A549 (cell line): ENCODE measurements around the gene WNT9A. TPM values are rescaled to one million over a fixed set of nuclear protein-coding genes. Genes with fewer than 3 reads are reported as not detected.

Experiments used
- ATAC-seq, 2 experiments: fragments of 200-7000 bp in 1 of 2; fragments of >200 bp in 1 of 2; cut with Nextera tagmentation in 1 of 2; cut with Tn5 transposase in 1 of 2; 3 replicates each; pipeline versions ENCODE4 v1.8.0 to v1.9.1; 2018 to 2020; ENCODE audit warnings: mild to moderate bottlenecking in 1 of 2, moderate library complexity in 1 of 2
- CTCF ChIA-PET: fragments of 300-600 bp; sonication (Branson Sonifier 250); formaldehyde crosslinking; extraction: SDS; loops from one replicate; lab custom pipeline; 2021; ENCODE audit warnings: antibody characterized with exemption, inconsistent platforms; lab: Yijun Ruan, JAX
- POLR2A ChIA-PET: fragments of 350-600 bp; formaldehyde crosslinking; extraction: SDS; loops from one replicate; lab custom pipeline; 2021; ENCODE audit warnings: antibody characterized with exemption, inconsistent platforms; lab: Yijun Ruan, JAX
- DNase-seq, 2 experiments: peaks; one replicate each; pipeline versions ENCODE4 v3.0.0 to v3.0.0-alpha.2; 2011 to 2016; ENCODE audit warnings: low read depth in 1 of 2, low spot score in 1 of 2
- FAIRE-seq: peaks from 2 replicates; lab custom pipeline; 2011; peaks lifted over from hg19 to GRCh38; lab: Jason Lieb, UNC
- H3K27ac ChIP-seq, 2 experiments: fragments of >200 bp; sonication (Bioruptor Twin); formaldehyde crosslinking; 3 replicates each; pipeline ENCODE4 v1.5.1; 2016 to 2017
- H3K4me1 ChIP-seq: fragments of >200 bp; sonication (Bioruptor Twin); formaldehyde crosslinking; 3 replicates; pipeline ENCODE4 v1.6.1; 2016
- H3K4me2 ChIP-seq: fragments of >200 bp; sonication (Bioruptor Twin); formaldehyde crosslinking; 3 replicates; pipeline ENCODE4 v1.6.1; 2016
- H3K4me3 ChIP-seq: fragments of >200 bp; sonication (Bioruptor Twin); formaldehyde crosslinking; 3 replicates; pipeline ENCODE4 v1.5.1; 2016
- H3K9me3 ChIP-seq: fragments of >200 bp; sonication (Bioruptor Twin); formaldehyde crosslinking; 3 replicates; pipeline ENCODE4 v1.6.1; 2016
- CBX8 ChIP-seq: fragments of 200-600 bp; sonication (generic); IDR thresholded peaks from 2 replicates; pipeline ENCODE4 v1.6.1; 2016
- ESRRA ChIP-seq: fragments of 150-350 bp; IDR thresholded peaks from 2 replicates; pipeline ENCODE4 v1.6.1; 2014; ENCODE audit warnings: mild to moderate bottlenecking, low read length, borderline replicate concordance
- FOSB ChIP-seq: fragments of 250-450 bp; sonication (Bioruptor Pico); IDR thresholded peaks from 2 replicates; pipeline ENCODE4 v1.5.0; 2020; ENCODE audit warnings: mild to moderate bottlenecking, moderate library complexity
- GATA3 ChIP-seq: IDR thresholded peaks from 2 replicates; pipeline ENCODE4 v1.6.1; 2012; ENCODE audit warnings: borderline replicate concordance
- HOXA7 ChIP-seq: fragments of 250-450 bp; sonication (Bioruptor Pico); IDR thresholded peaks from 2 replicates; pipeline ENCODE4 v1.5.0; 2020; ENCODE audit warnings: mild to moderate bottlenecking, moderate library complexity
- HOXB13 ChIP-seq: fragments of 250-450 bp; sonication (Bioruptor Pico); IDR thresholded peaks from 2 replicates; pipeline ENCODE4 v1.5.0; 2020; ENCODE audit warnings: low read depth, mild to moderate bottlenecking, moderate library complexity
- HOXB5 ChIP-seq: fragments of 250-450 bp; sonication (Bioruptor Pico); IDR thresholded peaks from 2 replicates; pipeline ENCODE4 v1.5.0; 2020; ENCODE audit warnings: mild to moderate bottlenecking, moderate library complexity
- JUN ChIP-seq, 2 experiments: fragments of >200 bp; sonication (Bioruptor Twin); formaldehyde crosslinking; IDR thresholded peaks; 2 replicates in 1 of 2; 3 replicates in 1 of 2; pipeline ENCODE4 v1.6.1; 2016 to 2017
- JUNB ChIP-seq: fragments of >200 bp; sonication (Bioruptor Twin); formaldehyde crosslinking; IDR thresholded peaks from 2 replicates; pipeline ENCODE4 v1.6.1; 2016
- MAZ ChIP-seq: fragments of 150-350 bp; IDR thresholded peaks from 2 replicates; pipeline ENCODE4 v1.6.1; 2014; ENCODE audit warnings: antibody characterized with exemption, low read depth, low read length, borderline replicate concordance
- MYC ChIP-seq: IDR thresholded peaks from 2 replicates; pipeline ENCODE4 v1.6.1; 2012; ENCODE audit warnings: mild to moderate bottlenecking, inconsistent platforms, low read length, improper control_type of control experiment, borderline replicate concordance
- NFE2L2 ChIP-seq: fragments of 150-350 bp; conservative IDR thresholded peaks from 2 replicates; pipeline ENCODE4 v1.6.1; 2014; ENCODE audit warnings: low read length
- RCOR1 ChIP-seq: fragments of 150-350 bp; IDR thresholded peaks from 2 replicates; pipeline ENCODE4 v1.6.1; 2014; ENCODE audit warnings: antibody characterized with exemption, low read length, low read depth
- RNF2 ChIP-seq: fragments of 200-600 bp; sonication (generic); IDR thresholded peaks from 2 replicates; pipeline ENCODE4 v1.6.1; 2016; ENCODE audit warnings: low read depth, mild to moderate bottlenecking, antibody characterized with exemption, moderate library complexity, borderline replicate concordance
- SMC3 ChIP-seq: fragments of >200 bp; sonication (Bioruptor Twin); formaldehyde crosslinking; IDR thresholded peaks from 3 replicates; pipeline ENCODE4 v1.6.1; 2018; ENCODE audit warnings: inconsistent platforms
- SREBF2 ChIP-seq: fragments of 450-650 bp; IDR thresholded peaks from 2 replicates; pipeline ENCODE4 v1.6.1; 2014; ENCODE audit warnings: mild to moderate bottlenecking, moderate library complexity
- TFCP2L1 ChIP-seq: fragments of 250-450 bp; sonication (Bioruptor Pico); IDR thresholded peaks from 2 replicates; pipeline ENCODE4 v1.5.0; 2021; ENCODE audit warnings: mild to moderate bottlenecking
- TP53 ChIP-seq: fragments of 250-450 bp; sonication (Bioruptor Pico); IDR thresholded peaks from 2 replicates; pipeline ENCODE4 v1.5.0; 2021; ENCODE audit warnings: mild to moderate bottlenecking, moderate library complexity
- ZFP36 ChIP-seq: fragments of 450-650 bp; IDR thresholded peaks from 2 replicates; pipeline ENCODE4 v1.6.1; 2014; ENCODE audit warnings: borderline replicate concordance; ENCODE audit not compliant: partially characterized antibody
- WGBS: methylation state at CpG from one replicate; pipeline ENCODE4 v1.1.6; 2017; ENCODE audit errors: missing lambda C conversion rate; 5-methylcytosine and 5-hydroxymethylcytosine counted together
- polyA plus RNA-seq, 4 experiments: library from polyadenylated mRNA; depleted of rRNA in 3 of 4; stranded (reverse); fragments of >200 nt; fragmentation: RNase III in 1 of 4; extraction: RNeasy Plus Mini Kit Qiagen cat#74134 plus additional on column Dnase treatment in 1 of 4; gene quantifications; 2 replicates in 3 of 4; 3 replicates in 1 of 4; pipeline ENCODE4 v1.2.3, GENCODE V29; 2011 to 2017
- TF ChIP-seq, protein P1 (sequence below): fragments of 450-650 bp; IDR thresholded peaks from 2 replicates; pipeline ENCODE4 v1.6.1; 2014; ENCODE audit warnings: antibody characterized with exemption
- TF ChIP-seq, protein P2 (sequence below): IDR thresholded peaks from 2 replicates; pipeline ENCODE4 v1.6.1; 2012
- TF ChIP-seq, protein P3 (sequence below): IDR thresholded peaks from 2 replicates; pipeline ENCODE4 v1.6.1; 2012
- TF ChIP-seq, protein P4 (sequence below): fragments of >200 bp; sonication (Bioruptor Twin); formaldehyde crosslinking; IDR thresholded peaks from 3 replicates; pipeline ENCODE4 v1.6.1; 2016
- TF ChIP-seq, protein P5 (sequence below): IDR thresholded peaks from 2 replicates; pipeline ENCODE4 v1.6.1; 2012; ENCODE audit warnings: low read depth, borderline replicate concordance
- TF ChIP-seq, protein P6 (sequence below): fragments of 250-450 bp; sonication (Bioruptor Pico); IDR thresholded peaks from 2 replicates; pipeline ENCODE4 v1.5.0; 2020; ENCODE audit warnings: low read depth, mild to moderate bottlenecking, moderate library complexity
- TF ChIP-seq, protein P7 (sequence below): fragments of >200 bp; sonication (Bioruptor Twin); formaldehyde crosslinking; IDR thresholded peaks from 3 replicates; pipeline ENCODE4 v1.5.1; 2016
- TF ChIP-seq, protein P8 (sequence below): fragments of 250-450 bp; sonication (Bioruptor Pico); IDR thresholded peaks from 2 replicates; pipeline ENCODE4 v1.5.0; 2021; ENCODE audit warnings: mild to moderate bottlenecking, moderate library complexity, borderline replicate concordance

WNT9A gene
- polyA plus RNA-seq, 2 of the 4 experiments (the other 2 are of a cell fraction): 0.75 to 1.2 TPM

DNA sequence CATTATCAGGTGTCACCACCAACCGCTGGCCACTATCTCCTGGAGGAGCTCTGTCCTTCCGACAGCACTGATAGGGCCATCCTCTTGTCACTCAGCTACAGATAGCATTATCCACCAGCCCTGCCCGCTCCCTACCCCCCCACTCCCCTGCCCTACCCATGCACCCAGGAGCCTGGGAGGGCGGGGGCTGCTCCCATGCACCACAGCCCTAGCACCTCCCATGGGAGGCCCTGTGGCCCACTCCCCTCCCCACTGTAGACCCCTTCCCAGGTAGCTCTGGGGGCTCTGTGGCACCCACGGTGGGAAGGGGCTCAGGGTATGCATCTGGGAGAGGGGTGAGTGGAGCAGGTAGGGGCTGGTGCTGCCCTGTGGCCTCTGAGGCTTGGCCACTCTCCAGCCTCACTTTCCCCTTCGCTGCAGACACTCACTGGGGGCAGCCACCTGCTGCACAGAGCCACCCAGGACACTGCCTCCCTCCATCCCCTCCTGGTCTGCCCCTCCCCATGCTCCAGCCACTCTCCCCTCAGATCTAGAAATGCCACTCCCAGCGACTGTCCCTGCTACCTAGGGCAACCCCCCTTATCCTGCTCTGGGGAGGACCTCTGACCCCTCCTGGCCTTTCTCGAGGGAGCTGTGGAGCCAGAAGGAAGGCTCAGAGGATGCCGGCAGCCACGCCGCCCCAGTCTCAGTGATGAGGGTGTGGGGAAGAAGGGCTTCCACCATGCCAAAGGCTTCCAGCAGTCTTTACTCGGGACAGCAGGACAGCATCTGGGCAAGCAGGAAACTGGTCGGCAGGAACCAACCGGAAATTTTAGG is 58.5 kb downstream of the WNT9A start:
- peaks cover 10% of the 10 kb centered on the region for H3K4me1 ChIP-seq
- no peak overlapping the region for H3K4me2 ChIP-seq
- H3K27ac ChIP-seq: no peak overlapping the region
- WGBS: 73% methylated on average over 7 of the region's 14 CpGs
- ChIA-PET POLR2A (no interaction called here), CTCF (interaction anchor here (1.2 kb wide), 2 partner anchors 14 to 16 kb away, joined by 3 read pairs; no protein-coding TSS in a partner anchor)
- ATAC-seq: peak in 1 of 2 experiments; percentile 26; a peak in 2 of 6 replicates
- no peak for DNase-seq
- H3K4me3 ChIP-seq: no peak overlapping the region
- TF ChIP-seq HOXB5 (CRISPR knock-in tag) (no peak), JUNB (no peak), TFCP2L1 (CRISPR knock-in tag) (no peak), ZFP36 (no peak), HOXA7 (CRISPR knock-in tag) (no peak), HOXB13 (CRISPR knock-in tag) (no peak), NFE2L2 (no peak), SMC3 (no peak), GATA3 (no peak), MAZ (no peak), FOSB (CRISPR knock-in tag) (no peak), RNF2 (no peak), SREBF2 (no peak)
- TF ChIP-seq, protein P1, sequence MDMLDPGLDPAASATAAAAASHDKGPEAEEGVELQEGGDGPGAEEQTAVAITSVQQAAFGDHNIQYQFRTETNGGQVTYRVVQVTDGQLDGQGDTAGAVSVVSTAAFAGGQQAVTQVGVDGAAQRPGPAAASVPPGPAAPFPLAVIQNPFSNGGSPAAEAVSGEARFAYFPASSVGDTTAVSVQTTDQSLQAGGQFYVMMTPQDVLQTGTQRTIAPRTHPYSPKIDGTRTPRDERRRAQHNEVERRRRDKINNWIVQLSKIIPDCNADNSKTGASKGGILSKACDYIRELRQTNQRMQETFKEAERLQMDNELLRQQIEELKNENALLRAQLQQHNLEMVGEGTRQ: no peak
- TF ChIP-seq, protein P2, sequence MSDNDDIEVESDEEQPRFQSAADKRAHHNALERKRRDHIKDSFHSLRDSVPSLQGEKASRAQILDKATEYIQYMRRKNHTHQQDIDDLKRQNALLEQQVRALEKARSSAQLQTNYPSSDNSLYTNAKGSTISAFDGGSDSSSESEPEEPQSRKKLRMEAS: no peak
- TF ChIP-seq, protein P3, sequence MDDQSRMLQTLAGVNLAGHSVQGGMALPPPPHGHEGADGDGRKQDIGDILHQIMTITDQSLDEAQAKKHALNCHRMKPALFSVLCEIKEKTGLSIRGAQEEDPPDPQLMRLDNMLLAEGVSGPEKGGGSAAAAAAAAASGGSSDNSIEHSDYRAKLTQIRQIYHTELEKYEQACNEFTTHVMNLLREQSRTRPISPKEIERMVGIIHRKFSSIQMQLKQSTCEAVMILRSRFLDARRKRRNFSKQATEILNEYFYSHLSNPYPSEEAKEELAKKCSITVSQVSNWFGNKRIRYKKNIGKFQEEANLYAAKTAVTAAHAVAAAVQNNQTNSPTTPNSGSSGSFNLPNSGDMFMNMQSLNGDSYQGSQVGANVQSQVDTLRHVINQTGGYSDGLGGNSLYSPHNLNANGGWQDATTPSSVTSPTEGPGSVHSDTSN: no peak
- TF ChIP-seq, protein P4, sequence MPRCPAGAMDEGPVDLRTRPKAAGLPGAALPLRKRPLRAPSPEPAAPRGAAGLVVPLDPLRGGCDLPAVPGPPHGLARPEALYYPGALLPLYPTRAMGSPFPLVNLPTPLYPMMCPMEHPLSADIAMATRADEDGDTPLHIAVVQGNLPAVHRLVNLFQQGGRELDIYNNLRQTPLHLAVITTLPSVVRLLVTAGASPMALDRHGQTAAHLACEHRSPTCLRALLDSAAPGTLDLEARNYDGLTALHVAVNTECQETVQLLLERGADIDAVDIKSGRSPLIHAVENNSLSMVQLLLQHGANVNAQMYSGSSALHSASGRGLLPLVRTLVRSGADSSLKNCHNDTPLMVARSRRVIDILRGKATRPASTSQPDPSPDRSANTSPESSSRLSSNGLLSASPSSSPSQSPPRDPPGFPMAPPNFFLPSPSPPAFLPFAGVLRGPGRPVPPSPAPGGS: no peak
- TF ChIP-seq, protein P5, sequence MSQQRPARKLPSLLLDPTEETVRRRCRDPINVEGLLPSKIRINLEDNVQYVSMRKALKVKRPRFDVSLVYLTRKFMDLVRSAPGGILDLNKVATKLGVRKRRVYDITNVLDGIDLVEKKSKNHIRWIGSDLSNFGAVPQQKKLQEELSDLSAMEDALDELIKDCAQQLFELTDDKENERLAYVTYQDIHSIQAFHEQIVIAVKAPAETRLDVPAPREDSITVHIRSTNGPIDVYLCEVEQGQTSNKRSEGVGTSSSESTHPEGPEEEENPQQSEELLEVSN: no peak
- no peaks in the 10 kb centered on the region for H3K9me3 ChIP-seq
- no peak for FAIRE-seq

DNA sequence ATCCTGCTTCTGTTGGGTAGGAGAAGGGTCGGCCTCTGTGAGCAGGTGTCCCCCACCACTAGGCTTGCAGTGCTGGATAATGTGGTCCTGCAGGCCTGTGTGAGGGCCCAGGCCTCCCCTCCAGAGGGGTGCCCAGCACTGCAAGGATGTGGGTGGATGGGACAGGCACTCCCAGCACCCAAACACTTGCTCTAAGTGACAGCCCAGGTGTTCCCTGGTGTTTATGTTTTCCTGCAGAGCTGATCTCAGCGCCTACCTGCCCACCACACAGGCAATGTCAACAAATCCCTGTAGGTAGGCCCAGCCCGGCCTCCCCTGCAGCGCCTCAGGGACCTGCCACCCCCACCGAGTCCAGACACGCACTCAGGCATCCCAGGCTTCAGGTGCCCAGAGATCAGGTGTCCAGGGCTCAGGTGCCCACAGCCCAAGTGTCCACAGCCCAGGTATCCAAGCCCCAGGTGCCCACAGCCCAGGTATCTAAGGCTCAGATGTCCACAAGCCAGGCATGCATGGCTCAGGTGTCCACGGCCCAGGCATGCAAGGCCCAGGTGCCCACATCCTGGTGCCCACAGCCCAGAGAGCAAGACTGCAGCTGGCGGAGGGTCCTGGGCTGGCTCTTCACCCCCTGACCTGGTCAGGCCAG is 59.2 kb downstream of the WNT9A start:
- Histone ChIP-seq H3K4me2 (no peak overlapping the region), H3K4me3 (no peak overlapping the region), H3K9me3 (no peaks in the 10 kb centered on the region), H3K27ac (no peak overlapping the region), H3K4me1 (peaks cover 10% of the 10 kb centered on the region)
- FAIRE-seq (no peak), ATAC-seq (no peak), DNase-seq (no peak)
- ChIA-PET POLR2A (no interaction called here), CTCF (interaction anchor here (0.6 to 1.2 kb wide), 4 partner anchors 10 to 126 kb away, joined by 3 to 5 read pairs (median 3); no protein-coding TSS in a partner anchor)
- 73% methylated on average over 4 of the region's 8 CpGs for WGBS
- TF ChIP-seq, protein P6, sequence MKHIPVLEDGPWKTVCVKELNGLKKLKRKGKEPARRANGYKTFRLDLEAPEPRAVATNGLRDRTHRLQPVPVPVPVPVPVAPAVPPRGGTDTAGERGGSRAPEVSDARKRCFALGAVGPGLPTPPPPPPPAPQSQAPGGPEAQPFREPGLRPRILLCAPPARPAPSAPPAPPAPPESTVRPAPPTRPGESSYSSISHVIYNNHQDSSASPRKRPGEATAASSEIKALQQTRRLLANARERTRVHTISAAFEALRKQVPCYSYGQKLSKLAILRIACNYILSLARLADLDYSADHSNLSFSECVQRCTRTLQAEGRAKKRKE (CRISPR knock-in tag): no peak
- TF ChIP-seq ESRRA (no peak), TP53 (CRISPR knock-in tag) (no peak), MYC (no peak), RCOR1 (no peak), CBX8 (no peak), JUN (IDR thresholded peaks at IDR 0.05) (no peak)
- TF ChIP-seq, protein P7, sequence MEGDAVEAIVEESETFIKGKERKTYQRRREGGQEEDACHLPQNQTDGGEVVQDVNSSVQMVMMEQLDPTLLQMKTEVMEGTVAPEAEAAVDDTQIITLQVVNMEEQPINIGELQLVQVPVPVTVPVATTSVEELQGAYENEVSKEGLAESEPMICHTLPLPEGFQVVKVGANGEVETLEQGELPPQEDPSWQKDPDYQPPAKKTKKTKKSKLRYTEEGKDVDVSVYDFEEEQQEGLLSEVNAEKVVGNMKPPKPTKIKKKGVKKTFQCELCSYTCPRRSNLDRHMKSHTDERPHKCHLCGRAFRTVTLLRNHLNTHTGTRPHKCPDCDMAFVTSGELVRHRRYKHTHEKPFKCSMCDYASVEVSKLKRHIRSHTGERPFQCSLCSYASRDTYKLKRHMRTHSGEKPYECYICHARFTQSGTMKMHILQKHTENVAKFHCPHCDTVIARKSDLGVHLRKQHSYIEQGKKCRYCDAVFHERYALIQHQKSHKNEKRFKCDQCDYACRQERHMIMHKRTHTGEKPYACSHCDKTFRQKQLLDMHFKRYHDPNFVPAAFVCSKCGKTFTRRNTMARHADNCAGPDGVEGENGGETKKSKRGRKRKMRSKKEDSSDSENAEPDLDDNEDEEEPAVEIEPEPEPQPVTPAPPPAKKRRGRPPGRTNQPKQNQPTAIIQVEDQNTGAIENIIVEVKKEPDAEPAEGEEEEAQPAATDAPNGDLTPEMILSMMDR: no peak
- TF ChIP-seq, protein P8, sequence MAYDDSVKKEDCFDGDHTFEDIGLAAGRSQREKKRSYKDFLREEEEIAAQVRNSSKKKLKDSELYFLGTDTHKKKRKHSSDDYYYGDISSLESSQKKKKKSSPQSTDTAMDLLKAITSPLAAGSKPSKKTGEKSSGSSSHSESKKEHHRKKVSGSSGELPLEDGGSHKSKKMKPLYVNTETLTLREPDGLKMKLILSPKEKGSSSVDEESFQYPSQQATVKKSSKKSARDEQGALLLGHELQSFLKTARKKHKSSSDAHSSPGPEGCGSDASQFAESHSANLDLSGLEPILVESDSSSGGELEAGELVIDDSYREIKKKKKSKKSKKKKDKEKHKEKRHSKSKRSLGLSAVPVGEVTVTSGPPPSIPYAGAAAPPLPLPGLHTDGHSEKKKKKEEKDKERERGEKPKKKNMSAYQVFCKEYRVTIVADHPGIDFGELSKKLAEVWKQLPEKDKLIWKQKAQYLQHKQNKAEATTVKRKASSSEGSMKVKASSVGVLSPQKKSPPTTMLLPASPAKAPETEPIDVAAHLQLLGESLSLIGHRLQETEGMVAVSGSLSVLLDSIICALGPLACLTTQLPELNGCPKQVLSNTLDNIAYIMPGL (CRISPR knock-in tag): no peak
- TF ChIP-seq, protein P1: no peak
